BE2C (cell line): ENCODE results near the gene MYO5A.

Experiments
- DNase-seq: peaks from one replicate; pipeline ENCODE4 v3.0.0-alpha.2; 2020
- H3K27me3 ChIP-seq: fragments of 250-450 bp; sonication (Bioruptor Pico); 2 replicates; pipeline ENCODE4 v1.5.1; 2020; ENCODE audit warnings: mild to moderate bottlenecking
- H3K36me3 ChIP-seq: fragments of 250-450 bp; sonication (Bioruptor Pico); 2 replicates; pipeline ENCODE4 v1.5.1; 2020; ENCODE audit warnings: mild to moderate bottlenecking
- H3K4me1 ChIP-seq: fragments of 250-450 bp; sonication (Bioruptor Pico); 2 replicates; pipeline ENCODE4 v1.5.1; 2020
- H3K4me3 ChIP-seq: 2 replicates; pipeline ENCODE4 v1.5.1; 2011; ENCODE audit warnings: low read depth, low read length
- H3K9me3 ChIP-seq: fragments of 250-450 bp; sonication (Bioruptor Pico); 2 replicates; pipeline ENCODE4 v1.5.1; 2020
- TF ChIP-seq, protein P1 (sequence below): IDR thresholded peaks from 2 replicates; pipeline ENCODE4 v1.5.1; 2012; ENCODE audit warnings: mild to moderate bottlenecking, low read depth, low read length

The MYO5A gene

DNA sequence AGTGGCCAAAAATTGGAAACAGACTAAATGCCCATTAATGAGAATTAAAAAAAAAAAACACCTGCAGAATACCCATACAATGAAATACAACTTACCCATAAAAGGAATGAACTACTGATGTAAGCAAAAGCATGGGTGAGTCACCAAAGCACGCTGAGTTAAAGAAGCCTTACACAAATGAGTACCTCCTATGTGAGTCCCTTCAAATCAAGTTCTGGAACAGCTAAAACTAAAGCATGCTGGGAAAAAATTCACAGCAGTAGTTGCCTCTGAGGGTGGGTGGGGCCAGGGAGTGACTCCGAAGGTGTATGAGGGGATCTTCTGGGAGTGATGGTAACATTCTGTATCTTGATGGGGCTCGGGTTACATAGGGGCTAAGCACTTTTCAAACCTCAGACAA lies 244.5 kb downstream of the MYO5A start:
- no peak for DNase-seq
- TF ChIP-seq, protein P1, sequence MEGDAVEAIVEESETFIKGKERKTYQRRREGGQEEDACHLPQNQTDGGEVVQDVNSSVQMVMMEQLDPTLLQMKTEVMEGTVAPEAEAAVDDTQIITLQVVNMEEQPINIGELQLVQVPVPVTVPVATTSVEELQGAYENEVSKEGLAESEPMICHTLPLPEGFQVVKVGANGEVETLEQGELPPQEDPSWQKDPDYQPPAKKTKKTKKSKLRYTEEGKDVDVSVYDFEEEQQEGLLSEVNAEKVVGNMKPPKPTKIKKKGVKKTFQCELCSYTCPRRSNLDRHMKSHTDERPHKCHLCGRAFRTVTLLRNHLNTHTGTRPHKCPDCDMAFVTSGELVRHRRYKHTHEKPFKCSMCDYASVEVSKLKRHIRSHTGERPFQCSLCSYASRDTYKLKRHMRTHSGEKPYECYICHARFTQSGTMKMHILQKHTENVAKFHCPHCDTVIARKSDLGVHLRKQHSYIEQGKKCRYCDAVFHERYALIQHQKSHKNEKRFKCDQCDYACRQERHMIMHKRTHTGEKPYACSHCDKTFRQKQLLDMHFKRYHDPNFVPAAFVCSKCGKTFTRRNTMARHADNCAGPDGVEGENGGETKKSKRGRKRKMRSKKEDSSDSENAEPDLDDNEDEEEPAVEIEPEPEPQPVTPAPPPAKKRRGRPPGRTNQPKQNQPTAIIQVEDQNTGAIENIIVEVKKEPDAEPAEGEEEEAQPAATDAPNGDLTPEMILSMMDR: no peak
- no peaks in the 10 kb centered on the region for H3K4me1 ChIP-seq

DNA sequence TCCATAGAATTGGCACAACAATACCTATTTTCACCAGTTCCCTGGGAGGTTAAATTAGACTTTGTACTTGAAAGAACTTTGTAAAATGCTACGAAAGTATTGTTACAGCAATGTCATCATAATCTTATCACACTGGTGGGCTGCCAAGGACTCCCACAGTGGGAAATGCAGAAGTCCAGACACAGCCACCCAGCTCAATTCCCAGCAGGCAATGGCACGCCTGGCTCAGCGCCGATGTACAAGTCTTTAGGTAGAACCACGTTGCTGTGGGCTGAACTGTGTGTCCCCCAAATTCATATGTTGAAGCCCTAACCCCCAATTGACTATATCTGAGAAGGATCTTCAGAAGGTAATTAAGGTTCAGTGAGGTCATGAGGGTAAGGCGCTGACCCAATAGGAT lies 245.4 kb downstream of the MYO5A start:
- DNase-seq: no peak
- TF ChIP-seq, protein P1: no peak
- Histone ChIP-seq H3K27me3 (no peaks in the 10 kb centered on the region), H3K4me1 (no peaks in the 10 kb centered on the region), H3K4me3 (no peak overlapping the region), H3K36me3 (no peaks in the 10 kb centered on the region), H3K9me3 (no peaks in the 10 kb centered on the region)

More for the DNA sequence above, 244.5 kb downstream of the MYO5A start:
- no peak overlapping the region for H3K4me3 ChIP-seq
- H3K36me3 ChIP-seq: no peaks in the 10 kb centered on the region
- no peaks in the 10 kb centered on the region for H3K9me3 ChIP-seq
- H3K27me3 ChIP-seq: no peaks in the 10 kb centered on the region

DNA sequence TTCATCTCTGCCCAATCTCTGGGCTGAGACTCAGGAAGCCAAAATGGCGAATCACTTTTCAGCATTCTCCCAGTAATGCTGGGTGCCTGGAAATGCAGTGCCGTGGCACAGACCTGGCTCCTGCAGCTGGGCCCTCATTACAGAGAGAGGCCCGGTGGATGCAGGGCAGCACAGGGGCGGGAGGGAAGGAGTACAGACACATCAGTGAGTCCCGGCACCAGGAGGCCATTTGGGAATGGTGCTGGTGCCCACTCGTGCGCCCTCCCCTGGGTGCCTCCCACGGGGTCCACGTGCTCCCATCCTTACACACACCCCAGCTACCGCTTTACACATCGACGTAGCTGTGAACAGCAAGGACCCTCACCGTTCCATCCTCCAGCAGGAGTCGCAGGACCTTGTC lies 246.3 kb downstream of the MYO5A start:
- Histone ChIP-seq H3K4me3 (no peak overlapping the region), H3K27me3 (no peaks in the 10 kb centered on the region), H3K9me3 (no peaks in the 10 kb centered on the region), H3K4me1 (no peaks in the 10 kb centered on the region), H3K36me3 (no peaks in the 10 kb centered on the region)
- TF ChIP-seq, protein P1: no peak
- no peak for DNase-seq

DNA sequence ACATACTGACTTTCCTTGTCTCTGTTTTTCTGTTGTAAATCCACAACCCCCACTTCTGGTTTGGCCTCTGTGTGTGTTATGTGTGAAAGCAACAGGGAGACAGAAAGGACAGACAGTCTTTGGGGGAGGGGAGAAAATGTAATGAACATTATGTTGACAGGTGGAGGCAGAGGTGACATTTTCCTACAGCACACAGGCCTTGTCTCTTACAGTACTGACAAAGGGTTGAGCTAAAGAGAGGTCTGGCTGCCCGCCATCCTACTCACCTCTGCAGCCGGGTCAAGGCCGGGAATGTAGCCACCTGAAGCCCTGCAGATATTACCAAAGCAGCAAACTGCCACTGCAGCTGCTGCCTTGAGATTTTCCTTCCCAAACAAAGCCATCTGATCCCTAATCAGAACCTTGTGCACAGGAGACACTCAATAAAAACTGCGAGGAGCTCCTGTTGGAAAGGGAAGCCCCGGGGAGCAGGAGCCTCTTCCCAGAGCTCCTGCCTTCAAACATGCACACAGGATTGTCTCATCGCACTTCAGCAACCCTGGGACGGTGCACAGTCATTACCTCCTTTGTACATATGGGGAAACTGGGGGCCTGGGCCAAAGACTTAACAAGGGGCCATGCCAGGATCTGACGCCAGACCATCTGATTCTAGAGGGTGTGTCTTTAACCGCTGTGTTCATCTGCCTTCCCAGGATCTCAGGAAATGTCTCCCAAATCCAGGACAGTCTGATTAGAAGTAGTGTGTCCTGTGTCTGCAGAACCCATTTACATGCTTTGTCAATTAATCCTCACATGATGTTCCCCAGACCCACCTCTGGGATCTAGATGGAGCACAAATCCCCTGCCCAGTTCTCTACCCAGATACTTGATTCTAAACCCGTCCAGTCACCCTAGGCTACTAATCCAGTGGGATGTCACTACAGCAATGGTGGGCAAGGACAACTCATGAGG lies 247.3 kb downstream of the MYO5A start:
- no peaks in the 10 kb centered on the region for H3K9me3 ChIP-seq
- TF ChIP-seq, protein P1: no peak

DNA sequence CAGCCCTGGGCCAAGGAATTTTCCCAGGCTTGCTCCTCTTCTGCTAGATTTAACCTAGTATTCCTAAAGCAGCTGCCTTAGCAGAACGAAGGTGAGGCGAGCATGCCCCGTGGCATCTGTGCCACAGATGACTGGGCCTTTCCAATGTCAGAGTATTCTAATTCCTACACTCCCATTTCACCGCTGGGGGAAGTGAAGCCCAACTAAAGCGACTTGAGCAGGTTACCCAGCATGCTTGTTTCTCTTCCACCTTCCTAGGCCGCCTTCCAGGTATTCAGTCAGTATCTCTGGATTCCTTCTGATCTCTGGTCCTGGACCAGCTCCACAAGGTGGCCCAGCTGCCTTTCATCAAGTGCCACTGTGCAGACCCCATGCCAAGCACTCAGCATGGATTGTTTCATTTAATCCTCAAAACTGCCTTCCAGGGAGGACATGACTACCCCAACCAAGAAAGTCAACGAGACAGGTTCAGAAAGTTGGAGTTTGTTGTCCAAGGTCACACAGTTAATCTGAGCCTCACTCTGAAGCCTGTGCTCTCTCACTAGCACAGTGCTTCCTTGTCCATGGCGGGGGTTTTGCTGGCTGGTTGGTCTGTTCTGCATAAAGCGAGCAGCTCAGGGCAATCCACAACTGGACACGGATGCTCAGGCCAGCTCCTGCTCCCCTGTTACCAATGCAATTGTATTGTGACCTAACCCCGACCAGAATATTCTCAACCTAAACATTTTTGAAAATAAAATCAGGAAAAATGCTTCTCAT lies 248.2 kb downstream of the MYO5A start:
- Histone ChIP-seq H3K36me3 (no peaks in the 10 kb centered on the region), H3K27me3 (peaks cover 2% of the 10 kb centered on the region; the same call in 1 of the 2 replicates), H3K4me1 (no peaks in the 10 kb centered on the region), H3K9me3 (no peaks in the 10 kb centered on the region), H3K4me3 (no peak overlapping the region)
- TF ChIP-seq, protein P1: no peak
- DNase-seq: no peak

More for the DNA sequence above, 247.3 kb downstream of the MYO5A start:
- H3K4me3 ChIP-seq: no peak overlapping the region
- no peaks in the 10 kb centered on the region for H3K27me3 ChIP-seq
- no peaks in the 10 kb centered on the region for H3K4me1 ChIP-seq
- DNase-seq: no peak
- H3K36me3 ChIP-seq: no peaks in the 10 kb centered on the region
